SH-SY5Y (cell line): ENCODE measurements around the gene DDX56.

Experiments used
- GATA2 ChIP-seq: IDR thresholded peaks from 2 replicates; pipeline ENCODE4 v1.6.1; 2011; ENCODE audit warnings: mild to moderate bottlenecking, low read depth, low read length
- GATA3 ChIP-seq: IDR thresholded peaks from 2 replicates; pipeline ENCODE4 v1.6.1; 2011; ENCODE audit warnings: low read depth, mild to moderate bottlenecking, low read length, moderate library complexity

DNA sequence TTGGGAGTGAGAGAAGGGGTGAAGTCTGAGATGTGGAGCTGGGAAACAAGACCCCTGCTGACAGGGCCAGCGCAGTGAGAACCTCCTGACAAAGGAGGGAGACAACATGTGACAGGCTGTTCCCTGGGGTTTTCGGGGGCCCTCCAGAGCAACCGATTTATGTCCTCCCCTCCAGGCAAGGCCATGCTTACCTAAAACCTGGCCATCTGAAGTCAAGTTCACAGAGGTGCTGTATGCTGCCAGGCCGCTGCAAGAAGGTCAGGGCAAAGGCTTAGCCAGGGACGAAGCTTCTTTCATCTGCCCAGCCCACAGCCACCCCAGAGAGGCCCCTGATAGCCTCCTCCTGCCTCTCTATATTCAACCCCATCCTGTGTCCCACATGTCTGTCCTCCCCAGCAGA is 53.1 kb downstream of the DDX56 start:
- TF ChIP-seq GATA2 (no peak), GATA3 (no peak)
